ENCODE data around the gene EP400.

DNA sequence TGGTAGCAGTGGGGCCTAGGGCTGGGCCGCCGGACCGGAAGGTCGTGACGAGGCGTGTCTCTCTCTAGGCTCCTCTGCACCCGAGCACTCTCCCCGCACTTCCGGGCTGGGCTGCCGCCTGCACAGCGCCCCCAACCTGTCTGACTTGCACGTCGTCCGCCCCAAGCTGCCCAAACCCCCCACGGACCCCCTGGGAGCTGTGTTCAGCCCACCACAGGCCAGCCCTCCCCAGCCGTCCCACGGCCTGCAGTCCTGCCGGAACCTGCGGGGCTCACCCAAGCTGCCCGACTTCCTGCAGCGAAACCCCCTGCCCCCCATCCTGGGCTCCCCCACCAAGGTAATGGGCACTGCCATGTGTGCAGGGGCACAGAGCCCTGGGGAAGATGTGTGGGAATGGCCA, 33.9 kb upstream of the EP400 start:
- TF ChIP-seq, protein P1, sequence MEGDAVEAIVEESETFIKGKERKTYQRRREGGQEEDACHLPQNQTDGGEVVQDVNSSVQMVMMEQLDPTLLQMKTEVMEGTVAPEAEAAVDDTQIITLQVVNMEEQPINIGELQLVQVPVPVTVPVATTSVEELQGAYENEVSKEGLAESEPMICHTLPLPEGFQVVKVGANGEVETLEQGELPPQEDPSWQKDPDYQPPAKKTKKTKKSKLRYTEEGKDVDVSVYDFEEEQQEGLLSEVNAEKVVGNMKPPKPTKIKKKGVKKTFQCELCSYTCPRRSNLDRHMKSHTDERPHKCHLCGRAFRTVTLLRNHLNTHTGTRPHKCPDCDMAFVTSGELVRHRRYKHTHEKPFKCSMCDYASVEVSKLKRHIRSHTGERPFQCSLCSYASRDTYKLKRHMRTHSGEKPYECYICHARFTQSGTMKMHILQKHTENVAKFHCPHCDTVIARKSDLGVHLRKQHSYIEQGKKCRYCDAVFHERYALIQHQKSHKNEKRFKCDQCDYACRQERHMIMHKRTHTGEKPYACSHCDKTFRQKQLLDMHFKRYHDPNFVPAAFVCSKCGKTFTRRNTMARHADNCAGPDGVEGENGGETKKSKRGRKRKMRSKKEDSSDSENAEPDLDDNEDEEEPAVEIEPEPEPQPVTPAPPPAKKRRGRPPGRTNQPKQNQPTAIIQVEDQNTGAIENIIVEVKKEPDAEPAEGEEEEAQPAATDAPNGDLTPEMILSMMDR (IDR thresholded peaks at IDR 0.05; ENCODE audit: insufficient read depth, low read length, poor library complexity, severe bottlenecking): no peak
- no peak for TF ChIP-seq EZH2phosphoT487 (conservative IDR thresholded peaks at IDR 0.05; ENCODE audit: low read length)
